ENCODE data around the gene LYPD6.

DNA sequence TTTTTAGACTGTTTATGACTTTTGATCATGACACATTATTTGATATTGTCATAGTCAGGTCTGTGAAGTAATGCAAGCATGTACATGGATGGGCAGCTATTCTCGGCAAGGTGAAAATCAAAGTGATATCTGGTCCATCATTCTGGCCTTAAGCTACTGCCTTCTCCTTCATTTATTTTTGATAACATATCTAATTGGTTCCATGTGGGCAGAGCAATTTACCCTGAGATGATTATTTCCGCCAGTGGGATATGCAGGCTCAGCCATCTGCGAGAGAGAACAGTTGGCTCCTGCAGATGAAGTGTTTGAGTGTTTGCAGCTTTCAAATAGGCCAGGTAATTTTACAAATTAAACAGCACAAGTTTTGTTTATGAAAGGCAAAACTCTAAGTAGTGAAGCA is 116.4 kb downstream of the LYPD6 start:
- TF ChIP-seq EZH2 (IDR thresholded peaks at IDR 0.05; ENCODE audit: insufficient read depth, poor library complexity, severe bottlenecking) (no peak), EZH2phosphoT487 (IDR thresholded peaks at IDR 0.05; ENCODE audit: insufficient read depth, low read depth) (no peak)

Measured in GM23248 (cell line).